Vagina (tissue), 2 donors: ENCODE measurements around the gene C13orf46. TPM values are rescaled to one million over a fixed set of nuclear protein-coding genes. Genes with fewer than 3 reads are reported as not detected.

Source experiments
- DNase-seq, 2 donors: peaks; one replicate each; pipeline ENCODE4 v3.0.0-alpha.2; 2017; ENCODE audit errors: extremely low spot score in 2 of 2
- H3K27ac ChIP-seq: fragments of 200-600 bp; sonication (generic); one replicate; pipeline ENCODE4 v1.5.1; 2019
- H3K27me3 ChIP-seq: fragments of 200-600 bp; sonication (generic); one replicate; pipeline ENCODE4 v1.5.1; 2019
- H3K36me3 ChIP-seq, 2 donors: fragments of 200-600 bp; sonication (generic); one replicate each; pipeline ENCODE4 v1.5.1; 2017 to 2019
- H3K4me1 ChIP-seq: fragments of 200-600 bp; sonication (generic); one replicate; pipeline ENCODE4 v1.5.1; 2019
- H3K4me3 ChIP-seq, 2 donors: fragments of 200-600 bp; sonication (generic); 1 replicate in 1 of 2; 2 replicates in 1 of 2; pipeline ENCODE4 v1.5.1; 2016 to 2019
- H3K9me3 ChIP-seq: fragments of 200-600 bp; sonication (generic); one replicate; pipeline ENCODE4 v1.5.1; 2019
- CTCF ChIP-seq, 3 experiments: fragments of 450-650 bp in 2 of 3; fragments of 200-600 bp in 1 of 3; sonication (generic) in 1 of 3; IDR thresholded peaks; one replicate each; pipeline ENCODE4 v1.5.1; 2017 to 2019; ENCODE audit warnings: antibody characterized with exemption in 3 of 3, mild to moderate bottlenecking in 2 of 3, moderate library complexity in 2 of 3
- POLR2A ChIP-seq, 2 donors: fragments of 450-650 bp; IDR thresholded peaks; one replicate each; pipeline ENCODE4 v1.6.1; 2017; ENCODE audit warnings: antibody characterized with exemption in 2 of 2, mild to moderate bottlenecking in 2 of 2, moderate library complexity in 2 of 2
- POLR2AphosphoS5 ChIP-seq, 2 donors: sonication (generic); formaldehyde crosslinking; IDR thresholded peaks; one replicate each; pipeline ENCODE4 v1.9.0; 2017; ENCODE audit warnings: antibody characterized with exemption in 2 of 2, mild to moderate bottlenecking in 2 of 2, low read depth in 1 of 2; ENCODE audit not compliant: insufficient read depth in 1 of 2
- intact Hi-C: fragments of 100-400 bp; cut with DNase I; formaldehyde crosslinking; loops from one replicate; pipeline ENCODE4 v1.15.1; 2023
- total RNA-seq: library from RNA; depleted of rRNA; stranded (reverse); fragments of >200 nt; gene quantifications from one replicate; pipeline ENCODE4 v1.2.3, GENCODE V29; 2016

C13orf46 gene
- total RNA-seq, 1 donor from 2014 or later = not detected

- Histone ChIP-seq H3K4me3 (no peak overlapping the region), H3K36me3 (no peaks in the 10 kb centered on the region), H3K27ac (peak overlapping the region; percentile 45), H3K4me1 (peaks cover 15% of the 10 kb centered on the region), H3K27me3 (no peaks in the 10 kb centered on the region), H3K9me3 (no peaks in the 10 kb centered on the region)
- intact Hi-C loops = loop anchor here (2.0 kb wide), 1 partner anchor 83 kb away; no protein-coding TSS in a partner anchor
- DNase-seq = peak in 1 of 2 donors; percentile 64
- TF ChIP-seq CTCF (IDR thresholded peaks at IDR 0.05) (no peak), POLR2AphosphoS5 (IDR thresholded peaks at IDR 0.05; ENCODE audit: insufficient read depth in 1 of 2, low read depth in 1 of 2) (no peak), POLR2A (IDR thresholded peaks at IDR 0.05) (no peak)
Observed at GRCh38 chr13:113903912-113904311, 70.0 kb downstream of the C13orf46 start.

Other genes starting within 250 kb of the C13orf46 start
- gene TMEM255B, start 214.8 kb downstream of the C13orf46 start, total RNA-seq = 6.4 TPM
- gene GAS6, start 110.0 kb downstream of the C13orf46 start, total RNA-seq = 215 TPM
- 19.6 TPM for gene RASA3, start 158.5 kb upstream of the C13orf46 start, total RNA-seq
- not detected for gene CFAP97D2, start 205.2 kb upstream of the C13orf46 start, total RNA-seq